Upper lobe of left lung (tissue), 6 donors: ENCODE data around the gene RETNLB. TPM values are rescaled to one million over a fixed set of nuclear protein-coding genes. Genes with fewer than 3 reads are reported as not detected.
A peak's percentile ranks its signal among the peaks of the same experiment; 100 is the strongest.

Experiments used
- ATAC-seq, 2 donors: fragments of 200-7000 bp; cut with Tn5 transposase; one replicate each; pipeline ENCODE4 v1.9.1; 2022; ENCODE audit warnings: mild to moderate bottlenecking in 2 of 2, moderate library complexity in 2 of 2; ENCODE audit not compliant: low FRiP score in 2 of 2
- DNase-seq, 2 donors: peaks; one replicate each; pipeline ENCODE4 v3.0.0-alpha.2; 2019 to 2020
- H3K27ac ChIP-seq, 4 donors: fragments of 200-600 bp; sonication (generic); one replicate each; pipeline ENCODE4 v1.5.1; 2016 to 2019
- H3K27me3 ChIP-seq, 4 donors: fragments of 200-600 bp; sonication (generic); one replicate each; pipeline ENCODE4 v1.5.1; 2017 to 2019
- H3K36me3 ChIP-seq, 4 donors: fragments of 200-600 bp; sonication (generic); one replicate each; pipeline ENCODE4 v1.5.1; 2016 to 2019
- H3K4me1 ChIP-seq, 4 donors: fragments of 200-600 bp; sonication (generic); one replicate each; pipeline ENCODE4 v1.5.1; 2018 to 2019
- H3K4me3 ChIP-seq, 4 donors: fragments of 200-600 bp; sonication (generic); one replicate each; pipeline ENCODE4 v1.5.1; 2017 to 2019; ENCODE audit warnings: mild to moderate bottlenecking in 2 of 4, moderate library complexity in 1 of 4
- H3K9me3 ChIP-seq, 4 donors: fragments of 200-600 bp; sonication (generic); one replicate each; pipeline ENCODE4 v1.5.1; 2018 to 2019
- EP300 ChIP-seq, 4 donors: sonication (generic); formaldehyde crosslinking; IDR thresholded peaks; one replicate each; pipeline ENCODE4 v1.5.1; 2017; ENCODE audit warnings: antibody characterized with exemption in 4 of 4, control low read depth in 2 of 4
- POLR2A ChIP-seq, 4 donors: fragments of 450-650 bp; IDR thresholded peaks; one replicate each; pipeline ENCODE4 v1.5.1; 2016 to 2017; ENCODE audit warnings: antibody characterized with exemption in 4 of 4, mild to moderate bottlenecking in 2 of 4
- POLR2AphosphoS5 ChIP-seq, 2 donors: sonication (generic); formaldehyde crosslinking; IDR thresholded peaks; one replicate each; pipeline ENCODE4 v1.5.1; 2017; ENCODE audit warnings: antibody characterized with exemption in 2 of 2
- WGBS, 2 donors: methylation state at CpG; one replicate each; pipeline ENCODE4 v1.1.5; 2017 to 2018; 5-methylcytosine and 5-hydroxymethylcytosine counted together
- total RNA-seq, 6 donors: library from RNA; depleted of rRNA in 4 of 6; stranded (reverse); fragments of >200 nt in 4 of 6; gene quantifications; one replicate each; pipeline versions ENCODE4 v1.1.0 to v1.2.1, GENCODE V29; 2016 to 2021
- TF ChIP-seq, protein P1 (sequence below), 6 experiments: fragments of 450-650 bp in 4 of 6; fragments of 200-600 bp in 2 of 6; sonication (generic) in 2 of 6; IDR thresholded peaks; one replicate each; pipeline ENCODE4 v1.5.1; 2016 to 2019; ENCODE audit warnings: antibody characterized with exemption in 6 of 6
- donor health status: DM: no; HTN: no; CAD: no; lungs with moderate emphysema.
- donor health status: DM: no; HTN: yes; CAD: no; lungs with severe emphysema.

RETNLB gene
- total RNA-seq, 6 donors from 2014 or later, result not detected

DNA sequence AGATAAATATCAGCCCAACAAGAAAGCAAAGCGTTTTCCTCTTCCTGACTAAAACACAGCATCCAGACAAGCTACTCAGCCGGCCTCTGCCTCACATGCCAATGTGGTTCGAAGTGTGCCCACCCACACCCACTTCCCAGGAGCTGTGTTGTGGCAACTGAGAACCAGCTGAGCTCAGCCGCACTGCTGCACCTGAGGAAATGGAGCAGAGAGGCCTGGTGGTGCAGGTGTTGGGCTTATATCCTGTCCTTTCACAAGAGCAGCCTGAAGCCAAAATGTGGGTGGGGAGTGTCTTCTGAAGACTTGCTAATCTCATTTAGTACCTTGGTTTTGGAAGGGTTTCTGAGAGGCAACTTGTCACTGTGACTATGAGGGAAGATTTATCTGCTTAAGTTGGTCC is 23.0 kb upstream of the RETNLB start:
- Histone ChIP-seq H3K4me1 (no peaks in the 10 kb centered on the region), H3K27me3 (no peaks in the 10 kb centered on the region), H3K36me3 (no peaks in the 10 kb centered on the region), H3K9me3 (no peaks in the 10 kb centered on the region), H3K27ac (no peak overlapping the region), H3K4me3 (no peak overlapping the region)
- 63 to 69% methylated on average over 4 of the region's 4 CpGs for WGBS, 2 donors
- no peak for DNase-seq
- ATAC-seq, result no peak
- no peak for TF ChIP-seq POLR2AphosphoS5 (IDR thresholded peaks at IDR 0.05)

DNA sequence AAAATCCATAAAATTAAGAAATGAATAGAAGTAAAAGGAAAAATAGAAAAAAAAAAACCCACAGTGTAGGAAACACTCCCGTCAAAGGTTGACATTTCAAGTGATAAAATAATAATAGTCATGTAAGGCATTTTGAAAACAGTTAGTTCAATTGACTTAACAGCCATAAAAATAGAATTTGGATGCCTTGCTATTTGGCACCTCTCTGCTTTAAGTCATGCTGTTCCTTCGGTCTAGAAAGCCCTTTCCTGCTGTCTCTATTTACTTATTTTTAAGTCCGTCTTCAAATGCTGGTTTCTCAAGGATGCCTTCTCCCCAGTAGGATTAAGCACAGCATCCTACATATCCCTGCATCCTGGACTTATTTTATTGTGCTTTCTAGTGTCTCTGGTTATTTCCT is 22.3 kb upstream of the RETNLB start:
- TF ChIP-seq POLR2A (IDR thresholded peaks at IDR 0.05) (no peak), EP300 (IDR thresholded peaks at IDR 0.05) (no peak), POLR2AphosphoS5 (IDR thresholded peaks at IDR 0.05) (no peak)
- TF ChIP-seq, protein P1, sequence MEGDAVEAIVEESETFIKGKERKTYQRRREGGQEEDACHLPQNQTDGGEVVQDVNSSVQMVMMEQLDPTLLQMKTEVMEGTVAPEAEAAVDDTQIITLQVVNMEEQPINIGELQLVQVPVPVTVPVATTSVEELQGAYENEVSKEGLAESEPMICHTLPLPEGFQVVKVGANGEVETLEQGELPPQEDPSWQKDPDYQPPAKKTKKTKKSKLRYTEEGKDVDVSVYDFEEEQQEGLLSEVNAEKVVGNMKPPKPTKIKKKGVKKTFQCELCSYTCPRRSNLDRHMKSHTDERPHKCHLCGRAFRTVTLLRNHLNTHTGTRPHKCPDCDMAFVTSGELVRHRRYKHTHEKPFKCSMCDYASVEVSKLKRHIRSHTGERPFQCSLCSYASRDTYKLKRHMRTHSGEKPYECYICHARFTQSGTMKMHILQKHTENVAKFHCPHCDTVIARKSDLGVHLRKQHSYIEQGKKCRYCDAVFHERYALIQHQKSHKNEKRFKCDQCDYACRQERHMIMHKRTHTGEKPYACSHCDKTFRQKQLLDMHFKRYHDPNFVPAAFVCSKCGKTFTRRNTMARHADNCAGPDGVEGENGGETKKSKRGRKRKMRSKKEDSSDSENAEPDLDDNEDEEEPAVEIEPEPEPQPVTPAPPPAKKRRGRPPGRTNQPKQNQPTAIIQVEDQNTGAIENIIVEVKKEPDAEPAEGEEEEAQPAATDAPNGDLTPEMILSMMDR (IDR thresholded peaks at IDR 0.05), result no peak
- H3K4me1 ChIP-seq, result no peaks in the 10 kb centered on the region
- H3K36me3 ChIP-seq, result no peaks in the 10 kb centered on the region
- ATAC-seq, result no peak
- no peaks in the 10 kb centered on the region for H3K27me3 ChIP-seq
- no peak overlapping the region for H3K4me3 ChIP-seq
- no peak overlapping the region for H3K27ac ChIP-seq
- WGBS, 2 donors, result 89% methylated on average over 3 of the region's 3 CpGs
- no peak for DNase-seq
- no peaks in the 10 kb centered on the region for H3K9me3 ChIP-seq

DNA sequence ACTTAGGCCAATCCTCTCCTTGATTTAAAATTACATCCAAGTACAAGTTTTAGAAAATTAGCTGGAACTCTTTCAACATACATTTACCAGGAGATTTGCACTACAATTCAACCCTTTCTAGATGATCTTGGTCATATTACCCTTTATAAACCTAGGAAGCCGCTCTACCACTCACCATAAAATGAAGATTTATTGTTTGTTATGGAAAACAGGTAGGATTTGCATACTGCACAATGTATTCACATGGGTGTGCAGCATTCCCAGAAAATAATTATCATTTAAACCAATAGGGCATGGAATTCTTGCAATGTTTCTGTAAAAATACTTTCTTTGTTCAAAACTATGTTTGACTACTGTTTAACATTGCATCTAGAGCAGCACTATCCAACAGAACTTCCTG is 18.4 kb upstream of the RETNLB start:
- DNase-seq (no peak), ATAC-seq (no peak)
- H3K27me3 ChIP-seq, result no peaks in the 10 kb centered on the region
- TF ChIP-seq, protein P1 (IDR thresholded peaks at IDR 0.05), result no peak
- TF ChIP-seq POLR2A (IDR thresholded peaks at IDR 0.05), result no peak
- no peak for TF ChIP-seq POLR2AphosphoS5 (IDR thresholded peaks at IDR 0.05)
- TF ChIP-seq EP300 (IDR thresholded peaks at IDR 0.05), result no peak
- H3K4me3 ChIP-seq, result no peak overlapping the region
- no peak overlapping the region for H3K27ac ChIP-seq
- H3K36me3 ChIP-seq, result no peaks in the 10 kb centered on the region
- no peaks in the 10 kb centered on the region for H3K4me1 ChIP-seq
- WGBS, 2 donors, result 74% methylated on average over 1 of the region's 1 CpG
- no peaks in the 10 kb centered on the region for H3K9me3 ChIP-seq

- Histone ChIP-seq H3K4me1 (no peaks in the 10 kb centered on the region), H3K27ac (no peak overlapping the region), H3K9me3 (no peaks in the 10 kb centered on the region), H3K27me3 (no peaks in the 10 kb centered on the region), H3K4me3 (no peak overlapping the region), H3K36me3 (no peaks in the 10 kb centered on the region)
- WGBS, 2 donors, result 72 to 83% methylated on average over 3 of the region's 3 CpGs
- ATAC-seq (no peak), DNase-seq (no peak)
- TF ChIP-seq, protein P1 (IDR thresholded peaks at IDR 0.05), result no peak
- no peak for TF ChIP-seq POLR2A (IDR thresholded peaks at IDR 0.05)
- no peak for TF ChIP-seq EP300 (IDR thresholded peaks at IDR 0.05)
- no peak for TF ChIP-seq POLR2AphosphoS5 (IDR thresholded peaks at IDR 0.05)
These were observed 10.0 kb upstream of the RETNLB start for GRCh38 chr3:108767253-108767652.

- Histone ChIP-seq H3K4me1 (no peaks in the 10 kb centered on the region), H3K27me3 (no peaks in the 10 kb centered on the region), H3K9me3 (no peaks in the 10 kb centered on the region), H3K36me3 (no peaks in the 10 kb centered on the region), H3K4me3 (no peak overlapping the region), H3K27ac (no peak overlapping the region)
- 83 to 86% methylated on average over 5 of the region's 5 CpGs for WGBS, 2 donors
- ATAC-seq (peak in 1 of 2 donors; percentile 21), DNase-seq (peak in 1 of 2 donors; percentile 21)
- TF ChIP-seq POLR2A (IDR thresholded peaks at IDR 0.05) (no peak), POLR2AphosphoS5 (IDR thresholded peaks at IDR 0.05) (no peak), EP300 (IDR thresholded peaks at IDR 0.05) (no peak)
- TF ChIP-seq, protein P1 (IDR thresholded peaks at IDR 0.05), result no peak
These were observed 1.5 kb downstream of the RETNLB start for GRCh38 chr3:108755686-108756085.
